CD14-positive monocyte (primary cell): ENCODE measurements around the gene RAPGEF6. TPM values are rescaled to one million over a fixed set of nuclear protein-coding genes. Genes with fewer than 3 reads are reported as not detected.

Experiments
- DNase-seq, 3 donors: peaks; one replicate each; pipeline ENCODE4 v3.0.0-alpha.2; 2011 to 2022
- H2AFZ ChIP-seq: 2 replicates; pipeline ENCODE4 v1.6.0; 2012; ENCODE audit warnings: mild to moderate bottlenecking, low read depth, low read length, inconsistent platforms; ENCODE audit not compliant: insufficient read depth, poor library complexity, severe bottlenecking
- H3K27ac ChIP-seq, 2 donors: 1 replicate in 1 of 2; 2 replicates in 1 of 2; pipeline ENCODE4 v1.5.1; 2012 to 2013; ENCODE audit warnings: low read length in 2 of 2, control low read depth in 1 of 2, inconsistent platforms in 1 of 2, low read depth in 1 of 2, mild to moderate bottlenecking in 1 of 2
- H3K27me3 ChIP-seq, 2 donors: one replicate each; pipeline versions ENCODE4 v1.6.0 to v1.6.1; 2011 to 2013; ENCODE audit warnings: low read length in 2 of 2; ENCODE audit not compliant: control insufficient read depth in 2 of 2, insufficient read depth in 2 of 2
- H3K36me3 ChIP-seq, 2 donors: replicated peaks in 1 of 2; 1 replicate in 1 of 2; 2 replicates in 1 of 2; pipeline versions ENCODE4 v1.5.1 to v1.6.1; 2012 to 2013; ENCODE audit warnings: low read length in 2 of 2, control low read depth in 1 of 2, inconsistent platforms in 1 of 2, mild to moderate bottlenecking in 1 of 2; ENCODE audit not compliant: insufficient read depth in 2 of 2, control insufficient read depth in 1 of 2
- H3K4me1 ChIP-seq, 2 donors: 1 replicate in 1 of 2; 2 replicates in 1 of 2; pipeline versions ENCODE4 v1.5.1 to v1.6.1; 2012 to 2013; ENCODE audit warnings: low read length in 2 of 2, control low read depth in 1 of 2, inconsistent platforms in 1 of 2, mild to moderate bottlenecking in 1 of 2, moderate library complexity in 1 of 2; ENCODE audit not compliant: insufficient read depth in 2 of 2, control insufficient read depth in 1 of 2
- H3K4me2 ChIP-seq: replicated peaks from 2 replicates; pipeline ENCODE3; 2012; ENCODE audit warnings: low read length, moderate library complexity, mild to moderate bottlenecking; ENCODE audit not compliant: poor library complexity, severe bottlenecking; ENCODE audit errors: extremely low read depth
- H3K4me3 ChIP-seq, 3 experiments: fragments of 200-600 bp in 1 of 3; sonication (generic) in 1 of 3; replicated peaks in 1 of 3; 1 replicate in 2 of 3; 2 replicates in 1 of 3; pipeline ENCODE4 v1.5.1; 2011 to 2013; ENCODE audit warnings: low read length in 3 of 3, mild to moderate bottlenecking in 3 of 3, control low read depth in 2 of 3, low read depth in 2 of 3, inconsistent platforms in 1 of 3, moderate library complexity in 1 of 3
- H3K79me2 ChIP-seq: 2 replicates; pipeline ENCODE4 v1.6.0; 2012; ENCODE audit warnings: mild to moderate bottlenecking, control low read depth, inconsistent platforms, low read length, moderate library complexity; ENCODE audit not compliant: insufficient read depth
- H3K9ac ChIP-seq: 2 replicates; pipeline ENCODE4 v1.6.0; 2017; ENCODE audit warnings: low read length, mild to moderate bottlenecking; ENCODE audit not compliant: insufficient read depth, poor library complexity, severe bottlenecking
- H3K9me3 ChIP-seq, 2 donors: replicated peaks in 1 of 2; 1 replicate in 1 of 2; 2 replicates in 1 of 2; pipeline versions ENCODE4 v1.5.1 to v1.6.1; 2012 to 2013; ENCODE audit warnings: low read length in 2 of 2, control low read depth in 1 of 2; ENCODE audit not compliant: control insufficient read depth in 1 of 2, insufficient read depth in 1 of 2
- H4K20me1 ChIP-seq: 2 replicates; pipeline ENCODE4 v1.6.0; 2012; ENCODE audit warnings: mild to moderate bottlenecking, low read length, control low read depth, moderate library complexity; ENCODE audit not compliant: insufficient read depth
- H3K27ac Mint-ChIP-seq, 7 donors: one replicate each; pipeline ENCODE4 v1.8.0; 2020; ENCODE audit warnings: mild to moderate bottlenecking in 7 of 7, mixed read lengths in 7 of 7, moderate library complexity in 6 of 7, inconsistent platforms in 2 of 7
- H3K27me3 Mint-ChIP-seq, 3 donors: one replicate each; pipeline ENCODE4 v1.8.0; 2021 to 2022; ENCODE audit warnings: low read depth in 3 of 3, mild to moderate bottlenecking in 3 of 3, mixed read lengths in 3 of 3, moderate library complexity in 3 of 3, inconsistent platforms in 1 of 3
- H3K36me3 Mint-ChIP-seq, 2 donors: one replicate each; pipeline ENCODE4 v1.8.0; 2020; ENCODE audit warnings: mixed read lengths in 2 of 2, inconsistent platforms in 1 of 2, mild to moderate bottlenecking in 1 of 2
- H3K4me1 Mint-ChIP-seq: one replicate; pipeline ENCODE4 v1.8.0; 2020; ENCODE audit warnings: mild to moderate bottlenecking, mixed read lengths
- H3K4me3 Mint-ChIP-seq, 2 donors: one replicate each; pipeline ENCODE4 v1.8.0; 2020; ENCODE audit warnings: mild to moderate bottlenecking in 2 of 2, mixed read lengths in 2 of 2, moderate library complexity in 1 of 2
- H3K9me3 Mint-ChIP-seq, 7 donors: one replicate each; pipeline ENCODE4 v1.8.0; 2020 to 2022; ENCODE audit warnings: mixed read lengths in 7 of 7, mild to moderate bottlenecking in 6 of 7, moderate library complexity in 6 of 7, inconsistent platforms in 2 of 7
- WGBS: methylation state at CpG from one replicate; pipeline ENCODE4 v1.1.5; 2013; ENCODE audit warnings: missing lambda C conversion rate; ENCODE audit not compliant: insufficient coverage; 5-methylcytosine and 5-hydroxymethylcytosine counted together
- intact Hi-C, 2 donors: fragments of 100-400 bp; cut with micrococcal nuclease; formaldehyde crosslinking; loops; one replicate each; pipeline versions ENCODE4 v1.15.0 to v1.15.1; 2023
- polyA plus RNA-seq, 3 donors: library from polyadenylated mRNA; depleted of rRNA in 1 of 3; unstranded in 2 of 3; stranded (reverse) in 1 of 3; fragments of 300-500 nt in 2 of 3; fragments of >200 nt in 1 of 3; fragmentation: Illumina TruSeq in 2 of 3; gene quantifications; 1 replicate in 2 of 3; 2 replicates in 1 of 3; pipeline ENCODE4 v1.2.3, GENCODE V29; 2012 to 2021
- TF ChIP-seq, protein P1 (sequence below): fragments of 200-600 bp; IDR thresholded peaks from one replicate; pipeline ENCODE4 v1.8.0; 2022; ENCODE audit warnings: antibody characterized with exemption, mild to moderate bottlenecking

The RAPGEF6 gene
- polyA plus RNA-seq, 3 donors: 2.9 to 4.8 (median 4.8) TPM

GRCh38 chr5:131525805-131526204 is 109.2 kb downstream of the RAPGEF6 start:
- DNase-seq: peak; percentile 38 to 77 (median 67)
- H3K9me3 Mint-ChIP-seq: no peaks in the 10 kb centered on the region
- peaks cover 36% of the 10 kb centered on the region for H3K4me1 Mint-ChIP-seq
- Histone ChIP-seq H2AFZ (no peak overlapping the region), H3K79me2 (no peaks in the 10 kb centered on the region), H3K4me3 (peak overlapping the region in 1 of 3 experiments; percentile 30), H3K4me1 (peaks cover 17 to 33% of the 10 kb centered on the region in 2 donors), H3K9me3 (no peaks in the 10 kb centered on the region), H3K4me2 (peak overlapping the region; percentile 37), H4K20me1 (no peaks in the 10 kb centered on the region), H3K27ac (peak overlapping the region in 1 of 2 donors; percentile 47), H3K9ac (no peak overlapping the region), H3K36me3 (peaks cover under 1 to 5% of the 10 kb centered on the region in 2 donors), H3K27me3 (no peaks in the 10 kb centered on the region)
- peak overlapping the region in 1 of 2 donors; percentile 41 for H3K4me3 Mint-ChIP-seq
- peaks cover 8 to 10% of the 10 kb centered on the region in 2 donors for H3K36me3 Mint-ChIP-seq
- TF ChIP-seq, protein P1, sequence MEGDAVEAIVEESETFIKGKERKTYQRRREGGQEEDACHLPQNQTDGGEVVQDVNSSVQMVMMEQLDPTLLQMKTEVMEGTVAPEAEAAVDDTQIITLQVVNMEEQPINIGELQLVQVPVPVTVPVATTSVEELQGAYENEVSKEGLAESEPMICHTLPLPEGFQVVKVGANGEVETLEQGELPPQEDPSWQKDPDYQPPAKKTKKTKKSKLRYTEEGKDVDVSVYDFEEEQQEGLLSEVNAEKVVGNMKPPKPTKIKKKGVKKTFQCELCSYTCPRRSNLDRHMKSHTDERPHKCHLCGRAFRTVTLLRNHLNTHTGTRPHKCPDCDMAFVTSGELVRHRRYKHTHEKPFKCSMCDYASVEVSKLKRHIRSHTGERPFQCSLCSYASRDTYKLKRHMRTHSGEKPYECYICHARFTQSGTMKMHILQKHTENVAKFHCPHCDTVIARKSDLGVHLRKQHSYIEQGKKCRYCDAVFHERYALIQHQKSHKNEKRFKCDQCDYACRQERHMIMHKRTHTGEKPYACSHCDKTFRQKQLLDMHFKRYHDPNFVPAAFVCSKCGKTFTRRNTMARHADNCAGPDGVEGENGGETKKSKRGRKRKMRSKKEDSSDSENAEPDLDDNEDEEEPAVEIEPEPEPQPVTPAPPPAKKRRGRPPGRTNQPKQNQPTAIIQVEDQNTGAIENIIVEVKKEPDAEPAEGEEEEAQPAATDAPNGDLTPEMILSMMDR: no peak
- intact Hi-C loops: no loop called here
- H3K27ac Mint-ChIP-seq: peak overlapping the region; percentile 34 to 84 (median 60)
- no peaks in the 10 kb centered on the region for H3K27me3 Mint-ChIP-seq
- WGBS: no CpG with 5 or more reads among the region's 1 CpG

DNA sequence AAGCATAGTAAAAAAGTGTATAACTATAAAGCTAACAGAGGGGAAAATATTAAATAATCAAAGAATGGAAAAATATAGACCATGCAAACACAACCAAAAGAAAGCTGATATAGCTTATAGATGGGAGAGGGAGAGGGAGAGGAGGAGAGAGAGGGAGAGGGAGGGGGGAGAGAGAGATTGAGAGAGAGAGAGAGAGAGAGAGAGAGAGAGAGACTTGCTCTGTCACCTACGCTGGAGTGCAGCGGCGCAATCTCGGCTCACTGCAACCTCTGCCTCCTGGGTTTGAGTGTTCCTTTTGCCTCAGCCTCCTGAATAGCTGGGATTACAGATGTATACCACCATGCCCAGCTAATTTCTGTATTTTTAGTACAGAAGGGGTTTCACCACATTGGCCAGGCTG is 110.6 kb downstream of the RAPGEF6 start:
- Histone ChIP-seq H3K4me2 (no peak overlapping the region), H2AFZ (no peak overlapping the region), H3K79me2 (no peaks in the 10 kb centered on the region), H3K36me3 (peaks cover 12% of the 10 kb centered on the region in 2 donors), H3K4me1 (peaks cover 17 to 33% of the 10 kb centered on the region in 2 donors), H3K9me3 (no peaks in the 10 kb centered on the region), H4K20me1 (no peaks in the 10 kb centered on the region), H3K27me3 (no peaks in the 10 kb centered on the region), H3K9ac (no peak overlapping the region), H3K4me3 (no peak overlapping the region), H3K27ac (no peak overlapping the region)
- intact Hi-C loops: no loop called here
- Mint-ChIP-seq H3K4me3 (no peak overlapping the region), H3K36me3 (peaks cover 17 to 19% of the 10 kb centered on the region in 2 donors), H3K27me3 (no peaks in the 10 kb centered on the region), H3K27ac (no peak overlapping the region), H3K4me1 (peaks cover 34% of the 10 kb centered on the region), H3K9me3 (no peaks in the 10 kb centered on the region)
- no CpG with 5 or more reads among the region's 4 CpGs for WGBS
- DNase-seq: no peak
- TF ChIP-seq, protein P1: no peak
